ENCODE data around the gene PURA. TPM values are rescaled to one million over a fixed set of nuclear protein-coding genes. Genes with fewer than 3 reads are reported as not detected.

The PURA gene
- total and polyA plus RNA-seq, 2 experiments from 2014 or later = 10.7 to 30.6 TPM

DNA sequence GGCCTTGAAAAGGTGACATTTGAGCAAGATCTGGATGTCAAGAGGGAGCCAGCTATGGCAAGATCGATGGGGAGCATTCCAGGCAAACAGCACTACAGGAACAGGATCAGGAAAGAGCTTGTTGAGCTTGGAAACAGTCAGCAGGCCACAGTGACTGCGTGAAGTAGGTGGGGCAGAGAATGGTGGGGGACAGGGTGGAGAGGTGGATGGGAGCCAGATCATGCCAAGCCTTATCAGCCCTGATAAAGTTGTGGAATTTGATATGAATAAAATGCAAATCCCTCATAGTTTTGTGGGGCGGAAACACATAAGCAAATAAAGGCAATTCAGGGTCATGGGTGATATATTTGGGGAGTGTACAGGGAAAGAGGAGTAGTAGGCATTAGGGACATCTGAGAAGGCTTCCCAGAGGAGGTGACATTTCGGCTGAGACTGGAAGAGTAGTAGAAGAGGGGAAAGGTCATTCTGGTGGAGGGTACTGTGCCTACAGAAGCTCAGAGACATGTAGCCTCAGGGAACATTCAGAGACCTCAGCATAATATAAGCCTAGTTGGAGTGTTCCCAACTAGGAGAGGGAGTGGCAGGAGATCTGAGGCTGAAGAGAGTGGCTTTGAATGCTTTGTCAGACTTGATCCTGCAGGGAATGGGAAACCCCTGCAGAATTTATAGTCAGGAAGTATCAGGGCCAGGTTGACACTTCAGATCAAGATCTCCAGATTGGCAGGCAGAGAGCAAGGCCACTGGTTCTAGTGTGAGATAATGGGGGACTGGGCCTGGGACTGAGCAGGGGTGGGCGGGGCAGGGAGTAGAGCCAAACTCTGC is 51.4 kb downstream of the PURA start:
- Histone ChIP-seq H3K36me3 (ENCODE audit: low read depth) (no peaks in the 10 kb centered on the region), H2AFZ (no peak overlapping the region), H3K27me3 (replicated peaks; ENCODE audit: insufficient read depth) (no peaks in the 10 kb centered on the region), H3K9me3 (ENCODE audit: low read depth) (no peaks in the 10 kb centered on the region), H3K4me1 (ENCODE audit: insufficient read depth) (no peaks in the 10 kb centered on the region), H3K79me2 (ENCODE audit: insufficient read depth) (no peaks in the 10 kb centered on the region), H3K9me2 (ENCODE audit: insufficient read depth) (no peaks in the 10 kb centered on the region), H3K27ac (no peak overlapping the region), H4K20me1 (ENCODE audit: insufficient read depth) (no peaks in the 10 kb centered on the region), H3F3A (ENCODE audit: insufficient read depth) (no peaks in the 10 kb centered on the region; the same call in 1 of the 2 replicates), H3K9ac (no peak overlapping the region), H3K4me2 (ENCODE audit: unreplicated experiment) (no peak overlapping the region), H3K4me3 (no peak overlapping the region)
- 80 to 82% methylated on average over 5 of the region's 5 CpGs for WGBS, 2 experiments (ENCODE audit: low coverage in 1 of 2, low lambda C conversion rate in 2 of 2, missing lambda C conversion rate in 2 of 2)
- DNase-seq = no peak
- in situ Hi-C loops (cut with MboI) = loop anchor here (25.0 kb wide), 1 partner anchor 378 kb away; the partner anchor contains the start of gene PSD2
- TF ChIP-seq EZH2phosphoT487 (IDR thresholded peaks at IDR 0.05; ENCODE audit: insufficient read depth, low read depth) (no peak), EZH2 (IDR thresholded peaks at IDR 0.05; ENCODE audit: insufficient read depth, poor library complexity, severe bottlenecking) (no peak)

- Histone ChIP-seq H3K9me2 (ENCODE audit: insufficient read depth) (no peaks in the 10 kb centered on the region), H3F3A (ENCODE audit: insufficient read depth) (no peaks in the 10 kb centered on the region; the same call in 1 of the 2 replicates), H3K9me3 (ENCODE audit: low read depth) (no peaks in the 10 kb centered on the region), H3K27ac (no peak overlapping the region), H3K4me2 (ENCODE audit: unreplicated experiment) (no peak overlapping the region), H4K20me1 (ENCODE audit: insufficient read depth) (no peaks in the 10 kb centered on the region), H3K4me1 (ENCODE audit: insufficient read depth) (no peaks in the 10 kb centered on the region), H3K9ac (no peak overlapping the region), H3K79me2 (ENCODE audit: insufficient read depth) (no peaks in the 10 kb centered on the region), H3K27me3 (replicated peaks; ENCODE audit: insufficient read depth) (no peaks in the 10 kb centered on the region), H3K4me3 (no peak overlapping the region), H2AFZ (no peak overlapping the region), H3K36me3 (ENCODE audit: low read depth) (no peaks in the 10 kb centered on the region)
- no peak for DNase-seq
- WGBS, 2 experiments (ENCODE audit: low coverage in 1 of 2, low lambda C conversion rate in 2 of 2, missing lambda C conversion rate in 2 of 2) = 32 to 41% methylated on average over 4 of the region's 4 CpGs
- TF ChIP-seq EZH2phosphoT487 (IDR thresholded peaks at IDR 0.05; ENCODE audit: insufficient read depth, low read depth) (no peak), EZH2 (IDR thresholded peaks at IDR 0.05; ENCODE audit: insufficient read depth, poor library complexity, severe bottlenecking) (no peak)
- in situ Hi-C loops (cut with MboI) = loop anchor here (25.0 kb wide), 1 partner anchor 379 kb away; the partner anchor contains the start of gene PSD2
Observed at GRCh38 chr5:140165923-140166270, 52.0 kb downstream of the PURA start.

DNA sequence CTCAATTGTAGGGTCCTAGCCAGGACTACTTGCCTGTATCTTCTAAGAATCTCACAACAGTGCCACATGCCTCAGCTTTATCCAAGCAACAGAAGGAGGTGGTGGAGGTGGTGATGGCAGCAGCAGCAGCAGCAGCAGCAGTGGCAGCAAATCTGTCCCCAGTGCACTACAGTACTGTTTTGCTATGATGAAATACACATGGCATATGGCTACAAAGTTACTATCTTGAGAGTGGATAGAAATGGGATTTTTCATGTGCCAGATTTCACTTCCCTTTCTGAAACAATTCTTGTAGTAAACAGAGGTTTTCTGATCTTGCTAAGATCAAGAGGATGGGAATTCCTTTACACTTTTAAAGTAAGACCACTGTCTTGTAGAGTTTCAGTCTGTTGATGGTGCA is 53.0 kb downstream of the PURA start:
- no peaks in the 10 kb centered on the region for H4K20me1 ChIP-seq (ENCODE audit: insufficient read depth)
- no peak overlapping the region for H3K9ac ChIP-seq
- no peaks in the 10 kb centered on the region for H3K79me2 ChIP-seq (ENCODE audit: insufficient read depth)
- no peak overlapping the region for H3K4me3 ChIP-seq
- H3F3A ChIP-seq (ENCODE audit: insufficient read depth) = no peaks in the 10 kb centered on the region; the same call in 1 of the 2 replicates
- no peaks in the 10 kb centered on the region for H3K36me3 ChIP-seq (ENCODE audit: low read depth)
- H3K27ac ChIP-seq = no peak overlapping the region
- H3K9me2 ChIP-seq (ENCODE audit: insufficient read depth) = no peaks in the 10 kb centered on the region
- H3K9me3 ChIP-seq (ENCODE audit: low read depth) = no peaks in the 10 kb centered on the region
- H3K27me3 ChIP-seq (replicated peaks; ENCODE audit: insufficient read depth) = no peaks in the 10 kb centered on the region
- DNase-seq = no peak
- no peaks in the 10 kb centered on the region for H3K4me1 ChIP-seq (ENCODE audit: insufficient read depth)
- no peak overlapping the region for H2AFZ ChIP-seq
- H3K4me2 ChIP-seq (ENCODE audit: unreplicated experiment) = no peak overlapping the region
- TF ChIP-seq EZH2 (IDR thresholded peaks at IDR 0.05; ENCODE audit: insufficient read depth, poor library complexity, severe bottlenecking) (no peak), EZH2phosphoT487 (IDR thresholded peaks at IDR 0.05; ENCODE audit: insufficient read depth, low read depth) (no peak)
- in situ Hi-C loops (cut with MboI) = loop anchor here (25.0 kb wide), 1 partner anchor 380 kb away; the partner anchor contains the start of gene PSD2

GRCh38 chr5:140168371-140168770 is 54.5 kb downstream of the PURA start:
- Histone ChIP-seq H3K79me2 (ENCODE audit: insufficient read depth) (no peaks in the 10 kb centered on the region), H3K9ac (no peak overlapping the region), H3K9me3 (ENCODE audit: low read depth) (no peaks in the 10 kb centered on the region), H3F3A (ENCODE audit: insufficient read depth) (no peaks in the 10 kb centered on the region; the same call in 1 of the 2 replicates), H3K36me3 (ENCODE audit: low read depth) (no peaks in the 10 kb centered on the region), H3K4me1 (ENCODE audit: insufficient read depth) (no peaks in the 10 kb centered on the region), H2AFZ (no peak overlapping the region), H3K4me2 (ENCODE audit: unreplicated experiment) (no peak overlapping the region), H3K4me3 (no peak overlapping the region), H4K20me1 (ENCODE audit: insufficient read depth) (no peaks in the 10 kb centered on the region), H3K27ac (no peak overlapping the region), H3K27me3 (replicated peaks; ENCODE audit: insufficient read depth) (no peaks in the 10 kb centered on the region), H3K9me2 (ENCODE audit: insufficient read depth) (no peaks in the 10 kb centered on the region)
- no peak for DNase-seq
- WGBS, 2 experiments (ENCODE audit: low coverage in 1 of 2, low lambda C conversion rate in 2 of 2, missing lambda C conversion rate in 2 of 2) = 89 to 92% methylated on average over 2 of the region's 2 CpGs
- TF ChIP-seq EZH2phosphoT487 (IDR thresholded peaks at IDR 0.05; ENCODE audit: insufficient read depth, low read depth) (no peak), EZH2 (IDR thresholded peaks at IDR 0.05; ENCODE audit: insufficient read depth, poor library complexity, severe bottlenecking) (no peak)
- in situ Hi-C loops (cut with MboI) = loop anchor here (25.0 kb wide), 1 partner anchor 381 kb away; the partner anchor contains the start of gene PSD2

All from GM23248 (cell line).